Retinal pigment epithelial cell (primary cell): ENCODE measurements around the gene LRRC23.

ENCODE experiments used
- DNase-seq: peaks from one replicate; pipeline ENCODE4 v3.0.0-alpha.2; 2010; ENCODE audit warnings: low read depth
- H3K4me3 ChIP-seq: 2 replicates; pipeline ENCODE4 v1.5.1; 2011; ENCODE audit warnings: mild to moderate bottlenecking, low read length, control low read depth, moderate library complexity
- CTCF ChIP-seq: conservative IDR thresholded peaks from 2 replicates; pipeline ENCODE4 v1.5.1; 2011; ENCODE audit warnings: low read depth, low read length, control low read depth, inconsistent platforms

Gene LRRC23

GRCh38 chr12:6904280-6905276 is at the start of gene LRRC23:
LRRC23 (plus strand) TSS chr12:6904822; CDS start chr12:6905634, 812 bp downstream.
- DNase-seq, result peak; percentile 81
- TF ChIP-seq CTCF, result no peak
- H3K4me3 ChIP-seq, result peak within 1 kb of the TSS; percentile 71

DNA sequence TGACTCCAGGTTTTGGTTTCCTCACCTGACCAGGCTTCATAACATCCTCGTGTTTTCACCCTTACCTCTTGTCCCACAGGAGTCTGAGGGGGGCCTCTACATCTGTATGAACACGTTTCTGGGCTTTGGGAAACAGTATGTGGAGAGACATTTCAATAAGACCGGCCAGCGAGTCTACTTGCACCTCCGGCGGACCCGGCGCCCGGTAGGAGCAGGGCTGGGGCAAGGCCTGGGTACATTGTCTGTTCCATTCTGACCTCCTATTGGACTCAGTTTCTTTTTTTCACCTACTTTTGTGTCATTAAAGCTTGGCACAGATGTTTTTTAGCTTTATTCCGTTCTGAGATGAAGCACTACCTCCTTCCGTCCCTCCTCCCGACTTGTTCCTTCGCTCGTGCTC is 49.3 kb upstream of the LRRC23 start:
- TF ChIP-seq CTCF, result no peak
- H3K4me3 ChIP-seq, result no peak overlapping the region

GRCh38 chr12:6858799-6859198 is 45.8 kb upstream of the LRRC23 start:
- TF ChIP-seq CTCF, result no peak
- no peak overlapping the region for H3K4me3 ChIP-seq
- no peak for DNase-seq

More for the DNA sequence above, 49.3 kb upstream of the LRRC23 start:
- no peak for DNase-seq

- no peak for TF ChIP-seq CTCF
- no peak for DNase-seq
- H3K4me3 ChIP-seq, result no peak overlapping the region
Observed at GRCh38 chr12:6860116-6860515, 44.5 kb upstream of the LRRC23 start.

DNA sequence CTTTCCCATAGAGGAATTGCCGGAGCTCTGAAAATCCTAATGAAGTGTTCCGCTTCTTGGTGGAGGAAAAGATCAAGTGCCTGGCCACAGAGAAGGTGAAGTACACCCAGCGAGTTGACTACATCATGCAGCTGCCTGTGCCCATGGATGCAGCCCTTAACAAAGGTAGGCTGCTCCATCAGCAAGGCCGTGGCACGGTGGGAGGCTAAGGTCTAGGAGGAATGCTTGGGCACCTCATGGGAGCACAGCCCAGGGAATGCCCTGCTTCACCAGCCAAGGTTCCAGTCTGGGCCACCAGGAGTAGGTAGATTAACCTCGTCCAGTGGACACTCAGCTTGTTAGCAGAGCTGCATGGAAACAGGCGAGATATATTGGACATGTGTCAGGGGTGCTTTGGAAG is 43.7 kb upstream of the LRRC23 start:
- no peak for DNase-seq
- TF ChIP-seq CTCF, result no peak
- H3K4me3 ChIP-seq, result no peak overlapping the region

DNA sequence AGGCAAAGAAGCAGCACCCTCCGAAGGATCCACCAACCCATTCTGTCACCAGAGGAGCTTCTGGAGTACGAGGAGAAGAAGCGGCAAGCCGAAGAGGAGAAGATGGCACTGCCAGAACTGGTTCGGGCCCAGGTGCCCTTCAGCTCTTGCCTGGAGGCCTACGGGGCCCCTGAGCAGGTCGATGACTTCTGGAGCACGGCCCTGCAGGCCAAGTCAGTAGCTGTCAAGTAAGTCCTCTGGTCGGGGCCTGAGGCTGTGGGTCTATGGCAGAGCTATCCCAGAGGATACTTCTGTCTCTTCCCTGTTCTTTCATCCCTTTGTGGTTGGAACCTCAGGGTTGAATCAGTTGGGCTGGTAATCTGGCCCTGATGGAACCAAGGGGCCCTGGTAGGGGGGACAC is 43.2 kb upstream of the LRRC23 start:
- no peak for TF ChIP-seq CTCF
- DNase-seq, result no peak
- no peak overlapping the region for H3K4me3 ChIP-seq

GRCh38 chr12:6863033-6863432 is 41.6 kb upstream of the LRRC23 start:
- no peak for DNase-seq
- H3K4me3 ChIP-seq, result no peak overlapping the region
- no peak for TF ChIP-seq CTCF
